Head of caudate nucleus (tissue), 42 donors: ENCODE results near the gene CD36.
"Not testable (repeated sequence)": the region's sequence is repeated elsewhere in the genome, so short reads cannot be mapped to it uniquely, and the experiment has no call there.

Experiments used
- DNase-seq, 42 donors: peaks; one replicate each; pipeline versions ENCODE4 v3.0.0 to v3.0.0-alpha.2; 2020 to 2021; ENCODE audit warnings: mixed read lengths in 7 of 42
- intact Hi-C: fragments of 100-400 bp; cut with DNase I; formaldehyde crosslinking; loops from one replicate; pipeline ENCODE4 v1.15.0; 2022

The CD36 gene

DNA sequence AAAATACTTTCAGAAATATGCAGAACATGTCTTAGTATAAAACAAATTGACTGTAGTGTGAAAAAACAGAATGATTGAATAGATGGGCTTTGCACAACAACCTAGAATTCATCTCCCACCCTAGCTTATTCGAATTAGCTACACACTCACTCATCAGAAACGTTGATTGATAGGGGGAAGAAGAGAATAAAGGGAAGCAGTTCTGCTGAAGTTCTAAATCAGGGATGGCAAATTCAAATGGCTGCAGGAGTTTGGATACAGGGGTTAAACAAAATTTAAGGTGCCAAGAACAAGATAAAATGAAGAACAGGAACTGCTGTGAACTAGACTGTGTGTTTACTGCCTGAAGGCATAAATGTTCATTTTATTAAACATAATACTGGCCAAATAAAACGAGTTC lies 9.0 kb downstream of the CD36 start:
- no peak for DNase-seq
- intact Hi-C loops = no loop called here

DNA sequence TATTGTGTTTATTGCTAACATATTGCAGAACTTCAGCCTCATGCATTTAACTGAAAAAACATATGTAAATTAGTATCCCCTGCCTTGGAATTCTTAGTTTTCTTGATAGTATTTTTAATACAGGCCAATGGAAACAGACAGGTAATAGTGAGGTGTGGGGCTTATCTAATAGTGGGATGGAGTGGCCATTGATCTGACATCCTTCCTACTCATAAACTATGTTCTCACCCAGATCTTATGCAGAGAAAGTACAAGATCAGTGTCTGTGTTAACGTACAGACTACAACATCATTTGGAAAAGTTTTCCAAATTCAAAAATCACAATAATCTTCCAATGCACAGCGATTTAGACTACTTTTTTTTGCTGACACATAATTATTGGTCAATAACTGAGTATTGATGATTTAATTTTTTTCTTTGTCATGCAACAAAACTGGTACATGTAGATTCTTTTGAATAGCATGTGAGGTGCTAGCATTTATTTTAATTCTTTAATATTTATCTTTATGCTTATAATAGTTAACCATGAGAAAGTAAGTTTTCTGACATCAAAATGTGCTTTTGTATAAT lies 9.7 kb downstream of the CD36 start:
- intact Hi-C loops = no loop called here

DNA sequence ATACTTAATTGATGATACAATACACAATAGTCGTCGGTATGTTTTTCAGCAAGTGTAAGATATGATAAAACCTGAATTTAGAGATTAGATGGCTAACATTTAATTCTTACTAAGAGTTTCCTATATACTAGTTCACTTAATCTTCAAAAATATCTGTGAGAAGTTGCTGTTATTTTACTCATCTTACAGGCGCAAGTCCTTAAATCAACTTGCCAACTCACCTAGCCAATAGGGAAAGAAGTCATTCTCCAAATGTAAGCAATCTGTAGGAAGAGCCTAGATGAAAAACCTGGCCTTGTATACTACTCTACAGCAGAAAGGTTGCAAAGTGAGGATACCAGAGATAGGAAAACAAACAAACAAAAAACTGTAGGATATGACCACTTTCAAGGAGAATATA lies 10.6 kb downstream of the CD36 start:
- intact Hi-C loops = no loop called here
- DNase-seq = no peak

More for the DNA sequence above, 9.7 kb downstream of the CD36 start:
- no peak for DNase-seq

DNA sequence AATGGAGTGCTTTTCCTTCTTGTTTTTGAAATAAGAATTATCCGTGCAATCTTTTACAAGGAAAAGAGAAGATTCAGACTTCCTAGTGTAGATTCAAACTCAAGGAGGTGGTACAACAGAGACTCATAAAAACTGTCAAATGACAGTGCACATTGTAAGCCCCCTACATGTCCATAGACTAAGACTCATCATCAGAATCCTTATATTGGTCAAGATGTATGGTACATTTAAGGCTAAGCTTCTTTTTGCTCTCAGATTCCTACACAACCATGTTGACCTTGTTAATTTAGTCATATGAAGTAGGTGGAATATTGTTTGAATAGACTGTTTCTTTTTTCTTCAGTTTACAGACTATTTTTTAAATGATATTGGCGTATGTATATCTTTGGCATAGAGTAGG lies 11.6 kb downstream of the CD36 start:
- intact Hi-C loops = no loop called here
- DNase-seq = no peak

DNA sequence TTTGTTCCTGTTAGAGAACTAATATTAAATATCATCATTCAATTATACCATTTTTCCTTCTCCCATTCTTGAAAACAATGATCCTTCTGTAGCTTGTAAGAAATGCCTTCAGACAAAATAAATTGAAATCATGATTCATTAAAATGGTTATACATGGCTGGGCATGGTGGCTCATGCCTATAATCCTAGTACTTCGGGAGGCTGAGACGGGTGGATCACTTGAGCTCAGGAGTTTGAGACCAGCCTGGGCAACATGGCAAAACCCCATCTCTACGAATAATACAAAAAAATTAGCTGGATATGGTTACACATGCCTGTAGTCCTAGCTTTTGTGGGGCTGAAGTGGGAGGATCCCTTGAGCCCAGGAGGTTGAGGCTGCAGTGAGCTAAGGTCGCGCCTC lies 13.0 kb downstream of the CD36 start:
- intact Hi-C loops = no loop called here
- no peak for DNase-seq

DNA sequence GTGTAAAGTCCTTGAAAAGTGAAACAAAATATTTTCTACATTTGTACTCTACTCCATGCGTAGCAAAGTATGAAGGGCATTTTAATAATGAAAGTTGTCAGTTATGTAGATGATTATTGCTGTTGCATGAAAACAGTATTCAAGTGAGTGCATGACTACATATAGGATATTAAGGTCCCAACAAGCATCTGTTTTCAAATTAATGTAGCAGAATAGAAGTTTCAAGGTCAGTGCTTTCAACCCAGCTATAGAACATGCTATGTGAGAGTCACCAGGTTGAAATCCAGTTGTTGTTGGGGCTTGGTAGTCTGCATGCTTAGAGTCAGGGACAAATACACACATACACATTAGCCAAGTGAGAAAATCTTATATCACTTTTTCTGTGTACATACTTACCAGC lies 14.8 kb downstream of the CD36 start:
- DNase-seq = no peak
- intact Hi-C loops = no loop called here

DNA sequence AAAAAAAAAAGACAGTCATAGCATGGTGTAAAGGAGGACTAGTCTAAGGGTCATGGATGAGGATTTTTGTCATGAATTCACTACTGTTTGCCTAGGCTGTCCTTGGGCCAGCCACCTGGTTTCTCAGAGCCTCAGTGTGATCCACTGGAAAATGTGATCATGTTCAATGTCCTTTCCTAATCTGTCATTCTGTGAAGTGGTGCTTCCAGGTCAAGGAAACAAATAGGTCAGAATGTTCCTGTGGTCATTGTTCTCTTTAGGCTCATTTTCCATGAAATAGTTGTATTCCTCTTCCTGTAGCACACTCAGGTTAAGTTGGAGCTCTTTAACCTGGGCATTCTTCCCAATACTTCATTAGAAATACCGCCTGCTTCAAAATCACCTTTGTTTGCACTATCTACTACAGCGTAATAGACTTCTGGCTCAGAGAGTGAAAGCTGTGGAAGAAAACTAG lies 16.5 kb downstream of the CD36 start:
- DNase-seq = no peak
- intact Hi-C loops = loop anchor here (5.0 kb wide), 1 partner anchor 228 kb away; no protein-coding TSS in a partner anchor

DNA sequence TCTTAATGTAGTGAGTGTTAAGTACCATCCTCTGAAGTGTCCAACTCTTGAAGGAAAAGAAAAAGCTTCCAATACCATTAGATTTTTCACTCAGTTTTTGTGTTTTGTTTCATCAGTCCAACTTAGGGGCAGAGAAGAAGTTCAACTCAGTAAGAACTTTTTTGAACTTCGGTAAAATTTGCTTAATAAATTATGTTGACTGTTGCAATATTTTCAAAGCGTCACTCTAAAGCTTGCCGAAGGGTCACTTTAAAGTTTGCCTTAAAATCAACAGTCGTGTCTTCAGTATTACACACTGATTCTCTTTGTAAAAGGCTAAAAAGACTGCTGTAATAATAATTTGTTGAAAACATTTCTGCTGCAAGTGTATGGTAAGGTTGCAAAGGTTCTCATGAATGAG lies 17.6 kb downstream of the CD36 start:
- intact Hi-C loops = loop anchor here (5.0 kb wide), 1 partner anchor 229 kb away; no protein-coding TSS in a partner anchor

DNA sequence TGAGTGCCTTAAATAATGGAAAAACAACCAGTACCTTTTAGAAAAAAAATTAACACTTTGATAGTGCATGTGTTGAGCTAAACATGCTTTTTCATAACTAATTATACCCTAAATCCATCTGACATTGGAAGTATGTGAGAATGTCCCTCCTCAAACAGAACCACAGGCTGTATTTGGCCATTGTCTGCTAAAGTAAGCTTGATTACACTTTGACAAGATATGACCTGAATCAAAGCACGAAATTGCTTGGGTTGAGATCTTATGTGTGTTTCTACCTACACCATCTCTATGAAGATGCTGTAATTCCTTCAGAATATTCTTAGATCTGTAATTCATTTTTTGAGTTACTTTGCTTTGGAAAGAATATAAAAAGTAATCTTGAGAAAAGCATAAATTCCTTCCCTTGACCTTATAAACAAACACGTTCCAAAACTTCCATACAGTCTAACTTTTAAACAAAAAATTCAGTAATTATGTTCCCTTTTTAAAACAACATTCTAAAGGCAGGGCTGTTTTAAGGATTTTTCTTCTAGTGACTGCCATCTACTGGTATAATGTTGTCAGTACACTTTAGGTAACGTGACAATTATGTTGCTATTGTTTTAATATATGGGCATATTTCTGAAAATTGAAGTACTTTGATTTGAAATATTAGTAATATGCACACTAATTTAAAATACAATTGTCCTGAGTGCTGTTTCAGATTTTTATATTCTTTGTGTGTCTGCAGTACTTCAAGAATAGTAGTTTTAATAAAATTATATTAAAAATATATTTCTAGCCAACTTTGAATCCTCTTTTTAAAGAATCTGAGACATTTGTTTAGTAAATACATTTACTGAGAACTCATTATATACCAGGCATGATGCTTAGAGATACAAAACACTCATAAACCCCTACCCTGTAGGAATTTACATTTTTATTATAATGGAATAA lies 20.9 kb downstream of the CD36 start:
- DNase-seq = no peak
- intact Hi-C loops = loop anchor here (5.0 kb wide), 1 partner anchor 232 kb away; no protein-coding TSS in a partner anchor

More for the DNA sequence above, 17.6 kb downstream of the CD36 start:
- no peak for DNase-seq

DNA sequence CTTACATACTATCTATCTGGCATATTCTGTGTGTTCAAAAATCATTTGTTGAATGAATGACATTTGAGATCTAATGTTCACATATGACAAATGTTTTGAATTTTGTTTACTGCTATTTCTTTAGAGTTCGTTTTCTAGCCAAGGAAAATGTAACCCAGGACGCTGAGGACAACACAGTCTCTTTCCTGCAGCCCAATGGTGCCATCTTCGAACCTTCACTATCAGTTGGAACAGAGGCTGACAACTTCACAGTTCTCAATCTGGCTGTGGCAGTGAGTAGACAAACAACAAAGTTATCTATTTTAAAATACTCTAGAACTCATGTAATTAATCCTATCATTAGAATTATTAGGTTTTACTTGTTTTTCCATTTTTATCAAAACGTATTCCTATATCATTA lies 22.5 kb downstream of the CD36 start:
- no peak for DNase-seq
- intact Hi-C loops = no loop called here

DNA sequence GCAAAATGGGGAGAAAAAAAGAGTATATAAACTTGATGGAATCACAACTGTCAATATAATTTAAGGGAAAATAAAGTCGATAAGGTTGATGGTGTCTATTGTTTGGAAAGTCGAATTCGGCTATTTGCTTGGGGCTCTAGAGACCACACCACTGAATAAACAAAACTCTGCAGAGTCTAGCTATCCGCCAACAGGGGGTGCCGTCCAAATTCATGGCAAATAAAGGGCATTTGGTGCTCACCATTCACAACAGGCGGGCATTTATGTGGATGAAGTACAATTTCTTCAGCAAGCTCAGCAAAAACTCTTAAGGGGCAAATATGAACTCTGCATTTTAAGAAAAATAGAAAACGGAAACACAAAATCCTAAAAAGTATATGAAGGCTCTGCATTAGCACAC lies 23.3 kb downstream of the CD36 start:
- no peak for DNase-seq
- intact Hi-C loops = no loop called here

DNA sequence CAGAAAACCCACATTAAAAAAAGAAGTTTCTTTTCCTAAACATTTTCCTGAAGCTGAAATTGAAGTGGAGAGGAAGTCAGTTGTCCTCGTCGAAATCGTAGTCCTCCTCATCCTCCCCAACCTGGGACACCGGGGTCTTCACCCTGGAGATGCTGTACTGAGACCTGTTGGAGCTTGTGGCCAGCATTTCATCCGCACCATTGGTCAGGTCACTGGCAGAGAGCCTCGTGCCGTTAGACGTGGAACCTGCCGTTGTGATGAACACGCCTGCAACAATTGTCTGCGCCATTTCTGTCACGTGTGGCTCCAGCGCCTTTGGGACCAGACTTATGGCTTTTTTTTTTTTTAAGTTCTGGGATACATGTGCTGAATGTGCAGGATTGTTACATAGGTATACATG lies 23.8 kb downstream of the CD36 start:
- no peak for DNase-seq
- intact Hi-C loops = no loop called here

DNA sequence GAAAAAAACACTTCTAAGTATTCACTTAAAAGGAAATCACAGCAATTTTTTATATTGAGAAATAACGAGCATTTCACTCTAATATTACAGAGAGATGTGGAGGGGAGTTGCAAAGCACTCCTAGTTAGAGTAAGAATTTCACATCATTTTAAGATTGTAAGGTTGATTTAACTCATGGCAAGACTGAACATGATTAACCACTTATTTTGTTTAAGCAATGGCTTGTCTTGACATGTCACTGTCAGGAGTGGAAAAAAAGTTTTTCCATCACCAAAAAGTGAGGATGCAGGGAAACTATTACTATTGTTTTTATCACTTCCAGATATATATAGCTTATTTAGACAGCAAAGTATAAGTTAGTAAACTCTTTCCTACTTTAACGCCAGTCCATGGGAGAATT lies 27.1 kb downstream of the CD36 start:
- no peak for DNase-seq
- intact Hi-C loops = no loop called here

DNA sequence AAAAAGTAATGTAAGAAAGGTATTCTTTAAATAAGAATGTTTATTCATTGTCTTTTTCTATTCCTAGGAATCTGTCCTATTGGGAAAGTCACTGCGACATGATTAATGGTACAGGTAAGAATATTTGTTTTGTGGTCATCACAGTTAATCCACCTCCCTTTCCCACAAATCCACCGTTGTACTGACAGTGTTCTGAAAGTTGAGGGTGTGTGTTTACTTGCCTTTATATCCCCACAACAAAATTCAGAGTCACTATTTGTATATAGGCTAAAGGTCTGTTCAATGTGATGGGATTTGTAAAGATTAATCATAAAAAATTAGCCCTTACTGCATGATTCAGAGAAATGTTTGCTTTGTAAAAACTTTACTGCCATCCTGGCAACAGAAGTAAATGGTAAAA lies 27.9 kb downstream of the CD36 start:
- intact Hi-C loops = no loop called here

DNA sequence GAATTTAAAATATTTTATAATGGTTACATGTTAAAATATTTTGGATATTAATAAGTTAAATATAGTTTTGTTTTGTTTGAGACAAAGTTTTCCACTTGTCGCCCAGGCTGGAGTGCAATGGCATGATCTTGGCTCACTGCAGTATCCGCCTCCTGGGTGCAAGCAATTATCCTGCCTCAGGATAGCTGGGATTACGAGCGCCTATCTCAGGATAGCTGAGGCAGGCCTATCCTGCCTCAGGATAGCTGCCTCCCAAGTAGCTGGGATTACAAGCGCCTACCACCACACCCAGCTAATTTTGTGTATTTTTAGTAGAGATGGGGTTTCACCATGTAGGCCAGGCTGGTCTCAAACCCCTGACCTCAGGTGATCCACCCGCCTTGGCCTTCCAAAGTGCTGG lies 30.9 kb downstream of the CD36 start:
- intact Hi-C loops, DNase-seq: not testable (repeated sequence)

More for the DNA sequence above, 27.9 kb downstream of the CD36 start:
- no peak for DNase-seq

DNA sequence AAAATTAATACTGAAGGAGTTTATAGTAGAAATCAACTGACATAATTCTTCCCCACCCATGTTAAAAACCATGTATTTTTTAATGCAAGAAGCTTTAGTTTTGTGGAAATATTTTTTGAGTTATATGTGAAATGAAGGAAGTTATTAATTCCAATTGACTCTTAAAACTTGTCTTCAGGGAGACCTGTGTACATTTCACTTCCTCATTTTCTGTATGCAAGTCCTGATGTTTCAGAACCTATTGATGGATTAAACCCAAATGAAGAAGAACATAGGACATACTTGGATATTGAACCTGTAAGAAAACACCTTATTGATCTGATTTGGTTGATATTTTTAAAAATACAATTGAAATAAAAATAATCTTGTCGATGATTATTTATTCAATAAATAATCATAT lies 33.3 kb downstream of the CD36 start:
- intact Hi-C loops = no loop called here
- DNase-seq = no peak

DNA sequence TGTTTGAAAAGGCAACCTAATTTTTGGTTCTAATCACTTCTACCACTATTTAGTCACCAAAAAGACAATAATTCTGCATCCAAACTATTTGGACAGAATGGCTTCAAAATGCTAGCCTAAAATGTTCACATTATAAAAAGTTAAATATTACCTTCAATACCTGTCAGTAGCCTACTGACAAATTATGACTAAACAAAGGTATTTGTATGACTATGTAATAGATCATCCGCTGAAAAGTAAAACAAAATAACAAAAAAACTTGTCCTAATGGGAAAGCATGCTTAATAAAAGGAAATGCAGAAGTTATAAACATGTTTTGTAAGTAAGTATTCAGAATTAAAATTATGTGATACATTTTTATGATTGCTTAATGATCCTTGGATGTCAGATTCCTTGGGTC lies 36.6 kb downstream of the CD36 start:
- DNase-seq = no peak
- intact Hi-C loops = no loop called here

DNA sequence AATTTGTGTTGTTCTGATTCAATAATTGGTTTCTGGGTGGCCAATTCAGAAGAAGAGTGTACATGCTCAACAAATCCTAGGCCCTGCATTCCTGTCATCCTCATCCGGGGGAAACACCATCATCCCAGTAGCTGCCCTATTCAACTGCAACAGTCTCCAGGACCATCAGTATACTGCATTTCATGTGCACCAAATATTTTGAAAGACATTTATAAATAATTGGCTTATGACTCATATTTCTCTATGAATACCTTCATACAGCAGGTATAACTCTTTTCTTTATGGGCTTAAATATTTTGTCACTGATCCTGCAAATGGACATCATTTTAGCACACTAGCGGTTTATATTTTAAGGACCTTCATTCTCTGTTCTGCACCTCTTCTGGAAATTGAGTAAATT lies 38.0 kb downstream of the CD36 start:
- intact Hi-C loops = no loop called here
- no peak for DNase-seq

DNA sequence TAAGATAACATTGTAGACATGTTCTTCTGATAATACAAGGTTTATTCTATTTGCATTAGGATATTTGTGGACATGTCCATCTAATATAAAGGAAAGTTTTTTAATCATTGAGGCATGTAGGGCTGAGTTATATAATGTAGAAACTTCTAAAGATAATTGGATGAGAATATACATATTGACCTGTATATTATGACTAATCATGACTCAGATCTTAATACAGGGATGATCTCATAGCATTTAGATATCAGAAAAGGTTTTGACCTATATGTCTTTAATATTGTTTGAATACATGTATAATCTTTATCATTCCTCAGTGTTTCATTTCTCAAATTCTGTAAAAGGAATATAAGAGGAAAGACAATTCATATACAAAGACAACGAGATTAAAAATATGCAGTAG lies 39.2 kb downstream of the CD36 start:
- intact Hi-C loops = no loop called here
- DNase-seq = no peak

DNA sequence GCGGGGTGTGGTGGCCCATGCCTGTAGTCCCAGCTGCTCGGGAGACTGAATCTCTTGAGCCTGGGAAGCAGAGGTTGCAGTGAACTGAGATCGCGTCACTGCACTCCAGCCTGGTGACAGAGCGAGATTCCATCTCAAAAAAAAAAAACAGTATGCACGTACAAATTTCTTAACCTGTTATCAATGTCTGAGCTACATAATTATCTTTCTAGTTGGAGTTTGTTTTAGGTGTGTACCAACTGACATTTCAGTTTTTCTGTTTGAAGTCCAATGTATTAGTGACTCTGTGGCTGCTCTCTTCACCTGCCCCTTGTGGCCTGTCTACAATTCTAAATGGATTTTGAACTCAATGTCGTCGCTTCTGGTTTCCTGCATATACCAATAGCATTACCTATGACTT lies 40.3 kb downstream of the CD36 start:
- no peak for DNase-seq
- intact Hi-C loops = no loop called here
